Right lobe of liver (tissue), 4 donors: Measurements from ENCODE around the gene RNF34.
"Not testable (repeated sequence)": the region's sequence is repeated elsewhere in the genome, so short reads cannot be mapped to it uniquely, and the experiment has no call there.

Source experiments
- CTCF ChIP-seq, 4 donors: fragments of 200-600 bp in 3 of 4; fragments of 450-650 bp in 1 of 4; IDR thresholded peaks; one replicate each; pipeline versions ENCODE4 v1.5.1 to v1.8.0; 2016 to 2022; ENCODE audit warnings: antibody characterized with exemption in 4 of 4, mild to moderate bottlenecking in 2 of 4
- POLR2A ChIP-seq: fragments of 450-650 bp; IDR thresholded peaks from one replicate; pipeline ENCODE4 v1.6.1; 2017; ENCODE audit warnings: antibody characterized with exemption, mild to moderate bottlenecking
- donor health status: DM: no; HTN: no; CAD: no.
- donor health status: DM: no; HTN: no; CAD: no.
- donor health status: DM: no; HTN: yes; CAD: no.

GRCh38 chr12:121384891-121385290, 15.0 kb upstream of the RNF34 start:
- not testable (repeated sequence) for TF ChIP-seq CTCF (IDR thresholded peaks at IDR 0.05); POLR2A
